Measurements from ENCODE around the gene PCARE. TPM values are rescaled to one million over a fixed set of nuclear protein-coding genes. Genes with fewer than 3 reads are reported as not detected.

Gene PCARE
- total RNA-seq, 4 donors from 2014 or later, result not detected

GRCh38 chr2:29017716-29018435, 56.4 kb downstream of the PCARE start:
- H3K27me3 ChIP-seq, result no peaks in the 10 kb centered on the region
- TF ChIP-seq POLR2A (IDR thresholded peaks at IDR 0.05) (no peak), CTCF (IDR thresholded peaks at IDR 0.05) (no peak)
- no peak overlapping the region for H3K4me3 ChIP-seq
- H3K4me1 ChIP-seq, result no peaks in the 10 kb centered on the region
- no peaks in the 10 kb centered on the region for H3K36me3 ChIP-seq
- no peak for DNase-seq
- intact Hi-C loops (cut with DNase I; ENCODE audit: low total_unique reads), result no loop called here
- H3K9me3 ChIP-seq, result no peaks in the 10 kb centered on the region
- no peak overlapping the region for H3K27ac ChIP-seq

- Histone ChIP-seq H3K27me3 (no peaks in the 10 kb centered on the region), H3K36me3 (no peaks in the 10 kb centered on the region), H3K4me3 (no peak overlapping the region), H3K27ac (peak overlapping the region; percentile 18 to 21), H3K4me1 (peaks cover 0 to 9% of the 10 kb centered on the region in 2 donors), H3K9me3 (no peaks in the 10 kb centered on the region)
- no peak for DNase-seq
- TF ChIP-seq CTCF (IDR thresholded peaks at IDR 0.05), result no peak
- TF ChIP-seq POLR2A (IDR thresholded peaks at IDR 0.05), result no peak
- intact Hi-C loops (cut with DNase I; ENCODE audit: low total_unique reads), result no loop called here
These were observed 57.8 kb downstream of the PCARE start for GRCh38 chr2:29016504-29016903.

GRCh38 chr2:29015701-29016470, 58.4 kb downstream of the PCARE start:
- Histone ChIP-seq H3K36me3 (no peaks in the 10 kb centered on the region), H3K27me3 (no peaks in the 10 kb centered on the region), H3K4me1 (peaks cover 0 to 11% of the 10 kb centered on the region in 2 donors), H3K9me3 (no peaks in the 10 kb centered on the region), H3K27ac (peak overlapping the region; percentile 21 to 24), H3K4me3 (no peak overlapping the region)
- intact Hi-C loops (cut with DNase I; ENCODE audit: low total_unique reads), result no loop called here
- no peak for DNase-seq
- TF ChIP-seq CTCF (IDR thresholded peaks at IDR 0.05) (no peak), POLR2A (IDR thresholded peaks at IDR 0.05) (no peak)

GRCh38 chr2:29014811-29015421, 59.4 kb downstream of the PCARE start:
- H3K9me3 ChIP-seq, result no peaks in the 10 kb centered on the region
- H3K27ac ChIP-seq, result no peak overlapping the region
- no peaks in the 10 kb centered on the region for H3K27me3 ChIP-seq
- H3K4me1 ChIP-seq, result peaks cover 0 to 14% of the 10 kb centered on the region in 2 donors
- H3K4me3 ChIP-seq, result no peak overlapping the region
- H3K36me3 ChIP-seq, result no peaks in the 10 kb centered on the region
- DNase-seq, result no peak
- TF ChIP-seq POLR2A (IDR thresholded peaks at IDR 0.05) (no peak), CTCF (IDR thresholded peaks at IDR 0.05) (no peak)
- intact Hi-C loops (cut with DNase I; ENCODE audit: low total_unique reads), result no loop called here

- no peak for DNase-seq
- no peaks in the 10 kb centered on the region for H3K36me3 ChIP-seq
- no peak overlapping the region for H3K27ac ChIP-seq
- H3K27me3 ChIP-seq, result no peaks in the 10 kb centered on the region
- no peak overlapping the region for H3K4me3 ChIP-seq
- no peak for TF ChIP-seq POLR2A (IDR thresholded peaks at IDR 0.05)
- TF ChIP-seq CTCF (IDR thresholded peaks at IDR 0.05), result no peak
- intact Hi-C loops (cut with DNase I; ENCODE audit: low total_unique reads), result no loop called here
- no peaks in the 10 kb centered on the region for H3K9me3 ChIP-seq
- H3K4me1 ChIP-seq, result peaks cover 0 to 14% of the 10 kb centered on the region in 2 donors
These were observed 60.0 kb downstream of the PCARE start for GRCh38 chr2:29014331-29014730.
